ENCODE results near the gene WNK1. TPM values are rescaled to one million over a fixed set of nuclear protein-coding genes. Genes with fewer than 3 reads are reported as not detected.

Gene WNK1
- total and polyA plus RNA-seq, 2 donors (not counting 3 experiments of a cell fraction or from before 2014, with no cell fraction given), result 46.3 to 108 TPM

- Histone ChIP-seq H3K9ac (replicated peaks; ENCODE audit: extremely low read depth, insufficient read depth, low read length) (no peak overlapping the region), H3K4me2 (ENCODE audit: insufficient read depth, low read length) (no peak overlapping the region), H3K79me2 (ENCODE audit: control insufficient read depth, insufficient read depth, low read length) (peaks cover 27% of the 10 kb centered on the region), H2AFZ (ENCODE audit: low read depth, low read length) (no peak overlapping the region), H3K4me1 (ENCODE audit: control insufficient read depth, extremely low read depth, insufficient read depth, low read length) (peaks cover 12% of the 10 kb centered on the region), H3K9me3 (replicated peaks; ENCODE audit: control insufficient read depth, insufficient read depth, low read length) (no peaks in the 10 kb centered on the region), H3K36me3 (ENCODE audit: control insufficient read depth in 2 of 2, extremely low read depth in 1 of 2, insufficient read depth in 2 of 2, low read length in 2 of 2) (no peaks in the 10 kb centered on the region), H3K27ac (ENCODE audit: insufficient read depth, low read depth, low read length) (no peak overlapping the region), H4K20me1 (replicated peaks; ENCODE audit: control insufficient read depth, extremely low read depth, insufficient read depth, low read length) (peaks cover 3% of the 10 kb centered on the region), H3K27me3 (ENCODE audit: control insufficient read depth in 2 of 2, insufficient read depth in 2 of 2, low read length in 2 of 2) (no peaks in the 10 kb centered on the region), H3K9me1 (replicated peaks; ENCODE audit: control insufficient read depth, extremely low read depth, insufficient read depth, low read length) (no peaks in the 10 kb centered on the region), H3K4me3 (replicated peaks in 1 of 3; ENCODE audit: insufficient read depth in 1 of 3, low read depth in 1 of 3, low read length in 3 of 3) (no peak overlapping the region)
- POLR2A ChIA-PET, result no interaction called here
- CTCF ChIA-PET, result no interaction called here
- DNase-seq (ENCODE audit: low read depth, low spot score), result peak; percentile 23
- intact Hi-C loops (cut with micrococcal nuclease), result no loop called here
- no TSS peak for BruUV-seq (replicated peaks)
- no peak for FAIRE-seq
- dilution Hi-C loops (cut with MboI; ENCODE audit: extremely low pct_ligation_motif_present, low sequenced_read_pairs), result no loop called here
- TF ChIP-seq POLR2AphosphoS5 (IDR thresholded peaks at IDR 0.05; ENCODE audit: insufficient read depth, low read depth, low read length) (no peak), CTCF (IDR thresholded peaks at IDR 0.05; ENCODE audit: extremely low read depth in 1 of 2, insufficient read depth in 1 of 2, low read depth in 1 of 2, low read length in 2 of 2) (no peak), EZH2 (IDR thresholded peaks at IDR 0.05; ENCODE audit: borderline replicate concordance, low read depth, low read length, severe bottlenecking) (no peak), MYC (IDR thresholded peaks at IDR 0.05; ENCODE audit: low read depth, low read length) (no peak), JUN (IDR thresholded peaks at IDR 0.05; ENCODE audit: borderline replicate concordance, insufficient read depth, insufficient read length, low read depth) (no peak), MAX (IDR thresholded peaks at IDR 0.05; ENCODE audit: insufficient read depth, insufficient read length) (no peak), GATA2 (IDR thresholded peaks at IDR 0.05; ENCODE audit: insufficient read depth, insufficient read length, low read depth, low read length) (no peak), FOS (IDR thresholded peaks at IDR 0.05; ENCODE audit: borderline replicate concordance, insufficient read depth, low read length) (no peak), POLR2A (IDR thresholded peaks at IDR 0.05; ENCODE audit: low read depth, low read length) (no peak)
These were observed 95.9 kb downstream of the WNK1 start for GRCh38 chr12:848173-848865.

All from endothelial cell of umbilical vein (primary cell).